IMR-90 (cell line): ENCODE results near the gene CAT. TPM values are rescaled to one million over a fixed set of nuclear protein-coding genes. Genes with fewer than 3 reads are reported as not detected.

Source experiments
- ATAC-seq: fragments of 200-7000 bp; cut with Tn5 transposase; 2 replicates; pipeline ENCODE4 v1.9.1; 2020; ENCODE audit warnings: low read depth, mild to moderate bottlenecking, moderate library complexity
- BruUV-seq: library from RNA; stranded (reverse); fragments of 400-500 nt; replicated peaks from 2 replicates; lab custom pipeline; 2021; lab: Mats Ljungman, UMichigan
- CTCF ChIA-PET: fragments of 300-600 bp; formaldehyde crosslinking; extraction: SDS; loops from one replicate; lab custom pipeline; 2021; ENCODE audit warnings: antibody characterized with exemption; lab: Yijun Ruan, JAX
- POLR2A ChIA-PET: fragments of 300-600 bp; sonication (Branson Sonifier 250); formaldehyde crosslinking; loops from one replicate; lab custom pipeline; 2022; ENCODE audit warnings: antibody characterized with exemption; ENCODE audit not compliant: unreplicated experiment; lab: Charles Lee
- DNase-seq: peaks from one replicate; pipeline ENCODE4 v3.0.0; 2013
- H2AFZ ChIP-seq: replicated peaks from 2 replicates; pipeline ENCODE3; 2013; ENCODE audit warnings: low read length, mild to moderate bottlenecking; ENCODE audit not compliant: poor library complexity
- H2AK5ac ChIP-seq: 2 replicates; pipeline ENCODE4 v1.6.1; 2013; ENCODE audit warnings: low read depth, low read length, inconsistent platforms
- H2AK9ac ChIP-seq: replicated peaks from 2 replicates; pipeline ENCODE3; 2013; ENCODE audit warnings: mild to moderate bottlenecking, low read depth, low read length, moderate library complexity; ENCODE audit not compliant: poor library complexity
- H2BK120ac ChIP-seq: 2 replicates; pipeline ENCODE4 v1.6.1; 2013; ENCODE audit warnings: low read depth, low read length, inconsistent platforms
- H2BK15ac ChIP-seq: 3 replicates; pipeline ENCODE4 v1.6.1; 2013; ENCODE audit warnings: low read depth, low read length, inconsistent platforms
- H2BK20ac ChIP-seq: 2 replicates; pipeline ENCODE4 v1.6.1; 2013; ENCODE audit warnings: low read depth, mild to moderate bottlenecking, inconsistent platforms, low read length, moderate library complexity
- H2BK5ac ChIP-seq: 2 replicates; pipeline ENCODE4 v1.6.1; 2013; ENCODE audit warnings: mild to moderate bottlenecking, low read depth, low read length, inconsistent platforms; ENCODE audit not compliant: poor library complexity, severe bottlenecking
- H3K14ac ChIP-seq: replicated peaks from 2 replicates; pipeline ENCODE4 v1.6.1; 2013; ENCODE audit warnings: low read depth, low read length, inconsistent platforms
- H3K18ac ChIP-seq: 2 replicates; pipeline ENCODE4 v1.6.1; 2013; ENCODE audit warnings: low read depth, low read length, control low read depth
- H3K23ac ChIP-seq: 2 replicates; pipeline ENCODE4 v1.6.1; 2013; ENCODE audit warnings: low read depth, low read length, inconsistent platforms
- H3K27ac ChIP-seq: 2 replicates; pipeline ENCODE4 v1.5.1; 2013; ENCODE audit warnings: mild to moderate bottlenecking, control low read depth, low read length; ENCODE audit not compliant: insufficient read depth
- H3K27me3 ChIP-seq: 2 replicates; pipeline ENCODE4 v1.6.1; 2013; ENCODE audit warnings: low read length; ENCODE audit not compliant: control insufficient read depth, insufficient read depth
- H3K36me3 ChIP-seq: 2 replicates; pipeline ENCODE4 v1.6.1; 2013; ENCODE audit warnings: low read length, mixed read lengths; ENCODE audit not compliant: control insufficient read depth, insufficient read depth
- H3K4ac ChIP-seq: 2 replicates; pipeline ENCODE4 v1.6.1; 2013; ENCODE audit warnings: low read depth, low read length, inconsistent platforms
- H3K4me1 ChIP-seq: 2 replicates; pipeline ENCODE4 v1.6.1; 2013; ENCODE audit warnings: low read length, mixed read lengths; ENCODE audit not compliant: control insufficient read depth, insufficient read depth
- H3K4me2 ChIP-seq: 2 replicates; pipeline ENCODE4 v1.6.1; 2013; ENCODE audit warnings: low read depth, mild to moderate bottlenecking, control low read depth, low read length, moderate library complexity
- H3K4me3 ChIP-seq: 2 replicates; pipeline ENCODE4 v1.5.1; 2013; ENCODE audit warnings: low read depth, mild to moderate bottlenecking, control low read depth, low read length, moderate library complexity; ENCODE audit not compliant: insufficient read depth
- H3K56ac ChIP-seq: 2 replicates; pipeline ENCODE4 v1.6.1; 2013; ENCODE audit warnings: low read length, inconsistent platforms; ENCODE audit not compliant: insufficient read depth; ENCODE audit errors: extremely low read depth
- H3K79me1 ChIP-seq, 2 experiments: 2 replicates each; pipeline ENCODE4 v1.6.1; 2013; ENCODE audit warnings: low read length in 2 of 2, inconsistent platforms in 1 of 2, low read depth in 1 of 2
- H3K9ac ChIP-seq: 2 replicates; pipeline ENCODE4 v1.6.1; 2013; ENCODE audit warnings: low read depth, low read length, control low read depth
- H3K9me1 ChIP-seq: 2 replicates; pipeline ENCODE4 v1.6.1; 2013; ENCODE audit warnings: low read length, inconsistent platforms; ENCODE audit not compliant: insufficient read depth
- H3K9me3 ChIP-seq: 2 replicates; pipeline ENCODE4 v1.6.1; 2013; ENCODE audit warnings: low read length; ENCODE audit not compliant: control insufficient read depth, insufficient read depth
- H4K20me1 ChIP-seq: 2 replicates; pipeline ENCODE4 v1.6.1; 2013; ENCODE audit warnings: low read length, inconsistent platforms; ENCODE audit not compliant: insufficient read depth
- H4K5ac ChIP-seq: 2 replicates; pipeline ENCODE4 v1.6.1; 2013; ENCODE audit warnings: mild to moderate bottlenecking, low read depth, low read length, control low read depth
- H4K8ac ChIP-seq, 2 experiments: 2 replicates each; pipeline ENCODE4 v1.6.1; 2013; ENCODE audit warnings: low read depth in 2 of 2, low read length in 2 of 2, control low read depth in 1 of 2, inconsistent platforms in 1 of 2
- H4K91ac ChIP-seq: 2 replicates; pipeline ENCODE4 v1.6.1; 2013; ENCODE audit warnings: low read depth, low read length, inconsistent platforms; ENCODE audit not compliant: insufficient read depth
- BHLHE40 ChIP-seq: fragments of 150-350 bp; IDR thresholded peaks from 2 replicates; pipeline ENCODE4 v1.6.1; 2016; ENCODE audit warnings: mild to moderate bottlenecking, low read depth, low read length
- CEBPB ChIP-seq: IDR thresholded peaks from 2 replicates; pipeline ENCODE4 v1.6.1; 2012; ENCODE audit warnings: low read depth, low read length, improper control_type of control experiment
- CHD1 ChIP-seq: IDR thresholded peaks from 2 replicates; pipeline ENCODE4 v1.6.1; 2012; ENCODE audit warnings: low read depth, low read length, improper control_type of control experiment
- FOS ChIP-seq: fragments of 150-350 bp; IDR thresholded peaks from 2 replicates; pipeline ENCODE4 v1.6.1; 2016; ENCODE audit warnings: low read depth, low read length
- MAFK ChIP-seq: IDR thresholded peaks from 2 replicates; pipeline ENCODE4 v1.6.1; 2012; ENCODE audit warnings: low read depth, low read length, improper control_type of control experiment
- MAZ ChIP-seq: IDR thresholded peaks from 2 replicates; pipeline ENCODE4 v1.6.1; 2012; ENCODE audit warnings: low read depth, mild to moderate bottlenecking, low read length, improper control_type of control experiment, moderate library complexity, borderline replicate concordance
- MXI1 ChIP-seq: IDR thresholded peaks from 2 replicates; pipeline ENCODE4 v1.6.1; 2012; ENCODE audit warnings: low read depth, mild to moderate bottlenecking, low read length, moderate library complexity, borderline replicate concordance
- NFE2L2 ChIP-seq: fragments of 150-350 bp; IDR thresholded peaks from 2 replicates; pipeline ENCODE4 v1.6.1; 2016; ENCODE audit warnings: low read depth, mild to moderate bottlenecking, low read length
- POLR2A ChIP-seq: IDR thresholded peaks from 2 replicates; pipeline ENCODE4 v1.6.1; 2012; ENCODE audit warnings: mild to moderate bottlenecking, low read depth, low read length
- RAD21 ChIP-seq: IDR thresholded peaks from 2 replicates; pipeline ENCODE4 v1.6.1; 2012; ENCODE audit warnings: low read length, improper control_type of control experiment
- RCOR1 ChIP-seq: IDR thresholded peaks from 2 replicates; pipeline ENCODE4 v1.6.1; 2012; ENCODE audit warnings: mild to moderate bottlenecking, low read length, improper control_type of control experiment; ENCODE audit not compliant: insufficient replicate concordance
- RFX5 ChIP-seq: IDR thresholded peaks from 2 replicates; pipeline ENCODE4 v1.8.0; 2012; ENCODE audit warnings: low read depth, mild to moderate bottlenecking, low read length, moderate library complexity
- SMC3 ChIP-seq: fragments of 150-350 bp; IDR thresholded peaks from 2 replicates; pipeline ENCODE4 v1.6.1; 2016; ENCODE audit warnings: low read depth, mild to moderate bottlenecking, antibody characterized with exemption, low read length, moderate library complexity
- WGBS, 2 experiments: methylation state at CpG; one replicate each; pipeline versions ENCODE4 v1.1.5 to v1.1.7; 2013; ENCODE audit warnings: missing lambda C conversion rate in 2 of 2; ENCODE audit not compliant: insufficient read length in 1 of 2; ENCODE audit errors: extremely low coverage in 2 of 2; 5-methylcytosine and 5-hydroxymethylcytosine counted together
- dilution Hi-C: fragments of 300-500 bp; cut with HindIII; formaldehyde crosslinking; loops from one replicate; pipeline ENCODE4 v1.14.3; 2018; ENCODE audit warnings: low sequenced_read_pairs; ENCODE audit not compliant: unreplicated experiment
- in situ Hi-C: fragments of 300-500 bp; cut with MboI; formaldehyde crosslinking; loops from 3 replicates; pipeline ENCODE4 v1.14.3; 2019; ENCODE audit warnings: low sequenced_read_pairs, inconsistent platforms, mixed read lengths
- intact Hi-C: fragments of 100-400 bp; cut with micrococcal nuclease; formaldehyde crosslinking; loops from 2 replicates; pipeline ENCODE4 v1.10.0; 2022
- polyA plus RNA-seq, 3 experiments: library from polyadenylated mRNA; depleted of rRNA; stranded (reverse); fragments of >200 nt; gene quantifications; 2 replicates each; pipeline ENCODE4 v1.2.3, GENCODE V29; 2012; ENCODE audit warnings: low replicate concordance in 1 of 3
- total RNA-seq: library from RNA; depleted of rRNA; stranded (reverse); fragments of >200 nt; gene quantifications from 2 replicates; pipeline ENCODE4 v1.2.3, GENCODE V29; 2012
- TF ChIP-seq, protein P1 (sequence below): fragments of 150-350 bp; IDR thresholded peaks from 2 replicates; pipeline ENCODE4 v1.6.1; 2017; ENCODE audit warnings: mild to moderate bottlenecking, antibody characterized with exemption, low read length, low read depth
- TF ChIP-seq, protein P2 (sequence below): conservative IDR thresholded peaks from 2 replicates; pipeline ENCODE4 v1.5.1; 2012; ENCODE audit warnings: mild to moderate bottlenecking, low read depth, low read length, improper control_type of control experiment
- TF ChIP-seq, protein P3 (sequence below): fragments of 150-350 bp; IDR thresholded peaks from 2 replicates; pipeline ENCODE4 v1.6.1; 2016; ENCODE audit warnings: low read depth, mild to moderate bottlenecking, low read length, moderate library complexity, borderline replicate concordance

The CAT gene
- total and polyA plus RNA-seq, 2 of the 4 experiments (the other 2 are of a cell fraction) = 52.5 to 80.5 TPM

DNA sequence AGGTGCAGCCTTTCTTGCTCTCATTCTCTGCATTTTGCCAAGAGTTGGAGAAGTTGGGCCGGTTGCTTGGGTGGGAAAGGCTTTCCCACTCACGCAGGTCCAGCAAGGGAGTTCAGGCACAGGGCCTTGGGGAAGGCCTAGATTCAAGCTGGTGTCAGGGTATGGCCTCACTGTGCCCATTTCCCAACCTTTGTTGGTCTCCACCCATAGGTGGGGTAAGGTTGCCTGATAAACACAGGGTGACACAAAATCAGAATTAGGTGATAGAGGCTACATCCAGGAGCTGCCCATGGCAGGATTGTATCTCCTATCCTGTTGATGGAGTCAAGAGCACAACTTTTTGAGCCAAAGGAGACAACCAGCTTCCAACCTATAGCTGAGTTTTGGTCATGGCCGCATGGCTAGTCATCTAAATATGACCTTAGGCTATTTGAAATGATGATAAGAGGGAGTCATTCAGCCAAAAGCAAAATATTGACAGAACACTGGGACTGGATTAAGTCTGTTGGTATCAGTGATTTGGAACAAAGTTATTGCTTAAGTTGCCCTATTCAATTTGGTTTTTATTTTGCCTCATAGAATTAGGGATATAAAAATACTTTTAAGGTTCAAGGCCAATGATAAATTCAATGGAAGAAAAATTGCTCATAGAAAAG, 20.9 kb downstream of the CAT start:
- no peaks in the 10 kb centered on the region for H4K20me1 ChIP-seq
- CTCF ChIA-PET = no interaction called here
- no peak overlapping the region for H3K23ac ChIP-seq
- no peak overlapping the region for H3K56ac ChIP-seq
- no peak overlapping the region for H3K18ac ChIP-seq
- POLR2A ChIA-PET = no interaction called here
- peaks cover 3% of the 10 kb centered on the region for H3K9me1 ChIP-seq
- no peaks in the 10 kb centered on the region for H3K27me3 ChIP-seq
- ATAC-seq = no peak
- H2BK20ac ChIP-seq = no peak overlapping the region
- H2AFZ ChIP-seq = no peak overlapping the region
- no peaks in the 10 kb centered on the region for H3K4me1 ChIP-seq
- H3K4me2 ChIP-seq = no peak overlapping the region
- H3K36me3 ChIP-seq = peaks cover 45% of the 10 kb centered on the region
- no peak overlapping the region for H3K4me3 ChIP-seq
- dilution Hi-C loops (no loop called here), intact Hi-C loops (no loop called here), in situ Hi-C loops (no loop called here)
- H4K8ac ChIP-seq = no peak overlapping the region
- H2BK15ac ChIP-seq = no peak overlapping the region
- H4K91ac ChIP-seq = no peak overlapping the region
- no peak overlapping the region for H3K27ac ChIP-seq
- H3K14ac ChIP-seq = no peak overlapping the region
- TF ChIP-seq, protein P1, sequence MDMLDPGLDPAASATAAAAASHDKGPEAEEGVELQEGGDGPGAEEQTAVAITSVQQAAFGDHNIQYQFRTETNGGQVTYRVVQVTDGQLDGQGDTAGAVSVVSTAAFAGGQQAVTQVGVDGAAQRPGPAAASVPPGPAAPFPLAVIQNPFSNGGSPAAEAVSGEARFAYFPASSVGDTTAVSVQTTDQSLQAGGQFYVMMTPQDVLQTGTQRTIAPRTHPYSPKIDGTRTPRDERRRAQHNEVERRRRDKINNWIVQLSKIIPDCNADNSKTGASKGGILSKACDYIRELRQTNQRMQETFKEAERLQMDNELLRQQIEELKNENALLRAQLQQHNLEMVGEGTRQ = no peak
- TF ChIP-seq POLR2A = no peak
- no peak for TF ChIP-seq RAD21
- TF ChIP-seq MAZ = no peak
- TF ChIP-seq MAFK = no peak
- no peak for TF ChIP-seq BHLHE40
- TF ChIP-seq, protein P2, sequence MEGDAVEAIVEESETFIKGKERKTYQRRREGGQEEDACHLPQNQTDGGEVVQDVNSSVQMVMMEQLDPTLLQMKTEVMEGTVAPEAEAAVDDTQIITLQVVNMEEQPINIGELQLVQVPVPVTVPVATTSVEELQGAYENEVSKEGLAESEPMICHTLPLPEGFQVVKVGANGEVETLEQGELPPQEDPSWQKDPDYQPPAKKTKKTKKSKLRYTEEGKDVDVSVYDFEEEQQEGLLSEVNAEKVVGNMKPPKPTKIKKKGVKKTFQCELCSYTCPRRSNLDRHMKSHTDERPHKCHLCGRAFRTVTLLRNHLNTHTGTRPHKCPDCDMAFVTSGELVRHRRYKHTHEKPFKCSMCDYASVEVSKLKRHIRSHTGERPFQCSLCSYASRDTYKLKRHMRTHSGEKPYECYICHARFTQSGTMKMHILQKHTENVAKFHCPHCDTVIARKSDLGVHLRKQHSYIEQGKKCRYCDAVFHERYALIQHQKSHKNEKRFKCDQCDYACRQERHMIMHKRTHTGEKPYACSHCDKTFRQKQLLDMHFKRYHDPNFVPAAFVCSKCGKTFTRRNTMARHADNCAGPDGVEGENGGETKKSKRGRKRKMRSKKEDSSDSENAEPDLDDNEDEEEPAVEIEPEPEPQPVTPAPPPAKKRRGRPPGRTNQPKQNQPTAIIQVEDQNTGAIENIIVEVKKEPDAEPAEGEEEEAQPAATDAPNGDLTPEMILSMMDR = no peak
- TF ChIP-seq RFX5 = no peak
- no peak for TF ChIP-seq CHD1
- no peak for TF ChIP-seq CEBPB
- TF ChIP-seq MXI1 = no peak
- TF ChIP-seq RCOR1 = no peak
- TF ChIP-seq, protein P3, sequence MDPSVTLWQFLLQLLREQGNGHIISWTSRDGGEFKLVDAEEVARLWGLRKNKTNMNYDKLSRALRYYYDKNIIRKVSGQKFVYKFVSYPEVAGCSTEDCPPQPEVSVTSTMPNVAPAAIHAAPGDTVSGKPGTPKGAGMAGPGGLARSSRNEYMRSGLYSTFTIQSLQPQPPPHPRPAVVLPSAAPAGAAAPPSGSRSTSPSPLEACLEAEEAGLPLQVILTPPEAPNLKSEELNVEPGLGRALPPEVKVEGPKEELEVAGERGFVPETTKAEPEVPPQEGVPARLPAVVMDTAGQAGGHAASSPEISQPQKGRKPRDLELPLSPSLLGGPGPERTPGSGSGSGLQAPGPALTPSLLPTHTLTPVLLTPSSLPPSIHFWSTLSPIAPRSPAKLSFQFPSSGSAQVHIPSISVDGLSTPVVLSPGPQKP = no peak
- TF ChIP-seq NFE2L2 = no peak
- no peak for TF ChIP-seq SMC3
- no peak for TF ChIP-seq FOS
- H2AK5ac ChIP-seq = no peak overlapping the region
- H3K4ac ChIP-seq = no peak overlapping the region
- no peak overlapping the region for H4K5ac ChIP-seq
- no peak overlapping the region for H3K9ac ChIP-seq
- H3K9me3 ChIP-seq = no peaks in the 10 kb centered on the region
- H2BK120ac ChIP-seq = no peak overlapping the region
- H2AK9ac ChIP-seq = no peak overlapping the region
- no TSS peak for BruUV-seq
- no peak for DNase-seq
- H3K79me1 ChIP-seq = no peaks in the 10 kb centered on the region
- no peak overlapping the region for H2BK5ac ChIP-seq
- WGBS, 2 experiments = no CpG with 5 or more reads among the region's 3 CpGs
